HEK293 (cell line): ENCODE data around the gene LAMA2.

Source experiments
- CTCF ChIA-PET: fragments of 350-600 bp; formaldehyde crosslinking; extraction: SDS; loops from one replicate; lab custom pipeline; 2021; ENCODE audit warnings: antibody characterized with exemption; lab: Yijun Ruan, JAX
- POLR2A ChIA-PET: fragments of 300-600 bp; formaldehyde crosslinking; extraction: SDS; loops from one replicate; lab custom pipeline; 2020; ENCODE audit warnings: antibody characterized with exemption, inconsistent platforms; lab: Yijun Ruan, JAX
- H3K27ac ChIP-seq: fragments of 200-500 bp; sonication (Bioruptor generic); 2 replicates; pipeline ENCODE4 v1.5.1; 2014; ENCODE audit warnings: low read depth, low read length, control low read depth, inconsistent platforms; ENCODE audit errors: extremely low read depth
- H3K36me3 ChIP-seq, 2 experiments: fragments of 200-500 bp in 1 of 2; sonication (Bioruptor generic) in 1 of 2; 1 replicate in 1 of 2; 2 replicates in 1 of 2; pipeline ENCODE4 v1.5.1; 2014 to 2017; ENCODE audit warnings: inconsistent platforms in 2 of 2, low read length in 2 of 2; ENCODE audit not compliant: control insufficient read depth in 2 of 2, insufficient read depth in 1 of 2
- H3K4me1 ChIP-seq: fragments of 200-500 bp; sonication (Bioruptor generic); 2 replicates; pipeline ENCODE4 v1.5.1; 2014; ENCODE audit warnings: mild to moderate bottlenecking, low read length, inconsistent platforms; ENCODE audit not compliant: control insufficient read depth, insufficient read depth
- H3K4me3 ChIP-seq: 2 replicates; pipeline ENCODE4 v1.5.1; 2011; ENCODE audit warnings: low read depth, mild to moderate bottlenecking, control low read depth, low read length, moderate library complexity
- H3K9me3 ChIP-seq: fragments of 200-500 bp; sonication (Bioruptor generic); 2 replicates; pipeline ENCODE4 v1.5.1; 2014; ENCODE audit warnings: low read depth, low read length, inconsistent platforms; ENCODE audit not compliant: control insufficient read depth, insufficient read depth
- AEBP2 ChIP-seq: fragments of 450-650 bp; formaldehyde crosslinking; IDR thresholded peaks from 2 replicates; pipeline ENCODE4 v1.5.1; 2016; ENCODE audit warnings: missing biosample characterization, missing genetic modification characterization, borderline replicate concordance
- INSM2 ChIP-seq: fragments of 450-650 bp; formaldehyde crosslinking; IDR thresholded peaks from 2 replicates; pipeline ENCODE4 v1.5.1; 2016; ENCODE audit warnings: missing biosample characterization, missing genetic modification characterization
- PBX3 ChIP-seq: sonication (generic); formaldehyde crosslinking; IDR thresholded peaks from 2 replicates; pipeline ENCODE4 v1.8.1; 2022; ENCODE audit warnings: mild to moderate bottlenecking, moderate library complexity, missing genetic modification reagents
- YY1 ChIP-seq: fragments of 450-650 bp; formaldehyde crosslinking; IDR thresholded peaks from 2 replicates; pipeline ENCODE4 v1.5.1; 2018; ENCODE audit warnings: missing biosample characterization, missing genetic modification characterization
- ZBTB26 ChIP-seq: fragments of 450-650 bp; formaldehyde crosslinking; optimal IDR thresholded peaks from 2 replicates; pipeline ENCODE3; 2016; ENCODE audit warnings: missing biosample characterization, mild to moderate bottlenecking, missing genetic modification characterization
- ZNF10 ChIP-seq: fragments of 450-650 bp; formaldehyde crosslinking; IDR thresholded peaks from 2 replicates; pipeline ENCODE4 v1.5.1; 2017; ENCODE audit warnings: missing biosample characterization, missing genetic modification characterization
- ZNF112 ChIP-seq: fragments of 450-650 bp; formaldehyde crosslinking; IDR thresholded peaks from 2 replicates; pipeline ENCODE4 v1.5.0; 2017; ENCODE audit warnings: missing biosample characterization, missing genetic modification characterization
- ZNF266 ChIP-seq: fragments of 450-650 bp; formaldehyde crosslinking; IDR thresholded peaks from 2 replicates; pipeline ENCODE4 v1.5.1; 2016; ENCODE audit warnings: missing biosample characterization, missing genetic modification characterization, low read depth
- ZNF449 ChIP-seq: fragments of 450-650 bp; formaldehyde crosslinking; IDR thresholded peaks from 2 replicates; pipeline ENCODE4 v1.5.1; 2017; ENCODE audit warnings: missing biosample characterization, mild to moderate bottlenecking, missing genetic modification characterization, moderate library complexity
- ZNF501 ChIP-seq: fragments of 450-650 bp; formaldehyde crosslinking; IDR thresholded peaks from 2 replicates; pipeline ENCODE4 v1.5.1; 2016; ENCODE audit warnings: missing biosample characterization, missing genetic modification characterization
- ZNF521 ChIP-seq: fragments of 450-650 bp; formaldehyde crosslinking; IDR thresholded peaks from 2 replicates; pipeline ENCODE4 v1.5.1; 2017; ENCODE audit warnings: missing biosample characterization, mild to moderate bottlenecking, missing genetic modification characterization
- ZNF548 ChIP-seq: fragments of 450-650 bp; formaldehyde crosslinking; IDR thresholded peaks from 2 replicates; pipeline ENCODE4 v1.5.1; 2016; ENCODE audit warnings: missing biosample characterization, missing genetic modification characterization
- ZNF555 ChIP-seq: fragments of 450-650 bp; formaldehyde crosslinking; conservative IDR thresholded peaks from 2 replicates; pipeline ENCODE4 v1.5.1; 2017; ENCODE audit warnings: missing biosample characterization, mild to moderate bottlenecking, missing genetic modification characterization, inconsistent platforms
- ZNF580 ChIP-seq: fragments of 450-650 bp; formaldehyde crosslinking; IDR thresholded peaks from 2 replicates; pipeline ENCODE4 v1.5.1; 2016; ENCODE audit warnings: missing biosample characterization, missing genetic modification characterization

LAMA2 gene

GRCh38 chr6:129448965-129449364 is 566.0 kb downstream of the LAMA2 start (continued):
- no peak for TF ChIP-seq ZNF266 (tag by site-specific recombination)
- TF ChIP-seq ZNF449 (tag by site-specific recombination) = no peak
- TF ChIP-seq AEBP2 = no peak
- no peak for TF ChIP-seq PBX3
- TF ChIP-seq, all 188 proteins: peak for 0

GRCh38 chr6:129451187-129451586 is 568.2 kb downstream of the LAMA2 start:
- Histone ChIP-seq H3K36me3 (no peaks in the 10 kb centered on the region), H3K4me3 (no peak overlapping the region), H3K27ac (no peak overlapping the region), H3K4me1 (no peaks in the 10 kb centered on the region), H3K9me3 (no peaks in the 10 kb centered on the region)
- ChIA-PET CTCF (no interaction called here), POLR2A (no interaction called here)
- TF ChIP-seq ZNF501 (tag by site-specific recombination) (no peak), INSM2 (tag by site-specific recombination) (no peak), ZNF112 (tag by site-specific recombination) (no peak), YY1 (tag by site-specific recombination) (no peak), ZNF555 (tag by site-specific recombination) (no peak), ZNF10 (no peak), ZBTB26 (tag by site-specific recombination) (no peak)

- H3K4me3 ChIP-seq = no peak overlapping the region
- no peaks in the 10 kb centered on the region for H3K9me3 ChIP-seq
- POLR2A ChIA-PET = no interaction called here
- TF ChIP-seq ZNF521 (tag by site-specific recombination) = no peak
- no peak for TF ChIP-seq ZNF580 (tag by site-specific recombination)
- no peak for TF ChIP-seq ZNF548
- CTCF ChIA-PET = interaction anchor here (0.6 to 1.3 kb wide), 3 partner anchors 10 to 1020 kb away, joined by 3 to 8 read pairs (median 3); no protein-coding TSS in a partner anchor
- H3K4me1 ChIP-seq = no peaks in the 10 kb centered on the region
- no peak overlapping the region for H3K27ac ChIP-seq
- H3K36me3 ChIP-seq = no peaks in the 10 kb centered on the region
Observed at GRCh38 chr6:129453073-129453472, 570.1 kb downstream of the LAMA2 start.
